Measurements from ENCODE around the gene BBIP1.

The BBIP1 gene

GRCh38 chr10:110861476-110861875, 57.5 kb downstream of the BBIP1 start:
- DNase-seq = no peak

- DNase-seq = peak; percentile 80
These were observed 58.3 kb downstream of the BBIP1 start for GRCh38 chr10:110860576-110861241.

- DNase-seq = no peak
These were observed 59.0 kb downstream of the BBIP1 start for GRCh38 chr10:110859973-110860376.

- no peak for DNase-seq
These were observed 59.6 kb downstream of the BBIP1 start for GRCh38 chr10:110859206-110859972.

- DNase-seq = peak; percentile 44
These were observed 60.6 kb downstream of the BBIP1 start for GRCh38 chr10:110858297-110858934.

GRCh38 chr10:110857265-110858171, 61.5 kb downstream of the BBIP1 start:
- no peak for DNase-seq

- no peak for DNase-seq
These were observed 64.9 kb downstream of the BBIP1 start for GRCh38 chr10:110853921-110854605.

- DNase-seq = no peak
These were observed 66.0 kb downstream of the BBIP1 start for GRCh38 chr10:110852947-110853346.

- DNase-seq = no peak
These were observed 66.6 kb downstream of the BBIP1 start for GRCh38 chr10:110852255-110852896.

GRCh38 chr10:110851020-110851612, 67.9 kb downstream of the BBIP1 start:
- DNase-seq = no peak

GRCh38 chr10:110850099-110850498, 68.9 kb downstream of the BBIP1 start:
- DNase-seq = peak; percentile 46
